K562 (cell line): ENCODE data around the gene PA2G4. TPM values are rescaled to one million over a fixed set of nuclear protein-coding genes. Genes with fewer than 3 reads are reported as not detected.

ENCODE experiments used
- CGGBP1 ChIP-seq: fragments of 250-450 bp; sonication (Bioruptor Pico); IDR thresholded peaks from 2 replicates; pipeline ENCODE4 v1.9.0; 2021; ENCODE audit warnings: mild to moderate bottlenecking
- E2F3 ChIP-seq: fragments of 250-450 bp; sonication (Bioruptor Pico); IDR thresholded peaks from 2 replicates; pipeline ENCODE4 v1.4.0; 2020; ENCODE audit warnings: mild to moderate bottlenecking
- ELF1 ChIP-seq: fragments of 200-800 bp; sonication (Bioruptor generic); IDR thresholded peaks from 2 replicates; pipeline ENCODE4 v1.6.1; 2016; ENCODE audit warnings: missing genetic modification characterization, missing compliant biosample characterization
- FOXP1 ChIP-seq: sonication (generic); formaldehyde crosslinking; IDR thresholded peaks from 2 replicates; pipeline ENCODE4 v1.8.0; 2022; ENCODE audit warnings: mild to moderate bottlenecking, missing genetic modification reagents
- KLF13 ChIP-seq: fragments of 450-650 bp; IDR thresholded peaks from 2 replicates; pipeline ENCODE4 v1.6.1; 2016; ENCODE audit warnings: missing genetic modification characterization, low read depth, mild to moderate bottlenecking, missing compliant biosample characterization, moderate library complexity, borderline replicate concordance
- NUFIP1 ChIP-seq: fragments of 450-650 bp; IDR thresholded peaks from 2 replicates; pipeline ENCODE4 v1.6.1; 2018; ENCODE audit not compliant: partially characterized antibody
- PBX2 ChIP-seq, 2 experiments: IDR thresholded peaks in 1 of 2; conservative IDR thresholded peaks in 1 of 2; 2 replicates each; pipeline ENCODE4 v1.6.1; 2016; ENCODE audit warnings: low read depth in 2 of 2, mild to moderate bottlenecking in 1 of 2, missing compliant biosample characterization in 1 of 2, missing genetic modification characterization in 1 of 2, moderate library complexity in 1 of 2
- STAT6 ChIP-seq: sonication (generic); formaldehyde crosslinking; IDR thresholded peaks from 2 replicates; pipeline ENCODE4 v1.8.1; 2023; ENCODE audit warnings: mild to moderate bottlenecking, missing genetic modification reagents
- THAP12 ChIP-seq: fragments of 250-450 bp; sonication (Bioruptor Pico); IDR thresholded peaks from 2 replicates; pipeline ENCODE4 v1.9.0; 2021; ENCODE audit warnings: mild to moderate bottlenecking, inconsistent platforms
- THRAP3 ChIP-seq: fragments of 450-650 bp; IDR thresholded peaks from 2 replicates; pipeline ENCODE4 v1.6.1; 2016; ENCODE audit warnings: mild to moderate bottlenecking, inconsistent platforms, borderline replicate concordance
- ZNF121 ChIP-seq: sonication (generic); formaldehyde crosslinking; conservative IDR thresholded peaks from 2 replicates; pipeline ENCODE4 v1.8.0; 2022; ENCODE audit warnings: missing genetic modification reagents
- ZNF584 ChIP-seq: fragments of 200-800 bp; sonication (Bioruptor generic); IDR thresholded peaks from 2 replicates; pipeline ENCODE4 v1.6.1; 2016; ENCODE audit warnings: low read depth, mild to moderate bottlenecking, missing genetic modification characterization, missing compliant biosample characterization
- polyA plus RNA-seq, 8 experiments: library from polyadenylated mRNA; depleted of rRNA in 4 of 8; stranded (reverse) in 5 of 8; unstranded in 3 of 8; fragments of >200 nt; fragmentation: Nextera tagmentation in 2 of 8; fragmentation: Illumina TruSeq in 1 of 8; extraction: Ambion mirVana in 2 of 8; extraction: Trizol in 1 of 8; gene quantifications; 2 replicates each; pipeline versions ENCODE4 v1.2.1 to v1.2.3, GENCODE V29; 2011 to 2014; ENCODE audit warnings: inconsistent platforms in 1 of 8, missing spikeins in 1 of 8
- total RNA-seq, 7 experiments: library from RNA; depleted of rRNA in 6 of 7; stranded (reverse); fragments of >200 nt in 6 of 7; fragmentation: Illumina TruSeq in 2 of 7; extraction: Trizol in 2 of 7; gene quantifications; 2 replicates each; pipeline versions ENCODE4 v1.2.1 to v1.2.3, GENCODE V29; 2011 to 2021; ENCODE audit warnings: low replicate concordance in 1 of 7
- TF ChIP-seq, protein P1 (sequence below): fragments of 450-650 bp; IDR thresholded peaks from 2 replicates; pipeline ENCODE4 v1.6.1; 2014; ENCODE audit warnings: low read depth, mild to moderate bottlenecking, moderate library complexity, borderline replicate concordance
- TF ChIP-seq, protein P2 (sequence below): IDR thresholded peaks from 3 replicates; pipeline ENCODE4 v1.6.1; 2011; ENCODE audit warnings: borderline replicate concordance, mild to moderate bottlenecking; ENCODE audit not compliant: insufficient read length, insufficient read depth

PA2G4 gene
- total and polyA plus RNA-seq, 9 of the 15 experiments (the other 6 are each of a cell fraction or from before 2014, with no cell fraction given): 230 to 925 (median 638) TPM

DNA sequence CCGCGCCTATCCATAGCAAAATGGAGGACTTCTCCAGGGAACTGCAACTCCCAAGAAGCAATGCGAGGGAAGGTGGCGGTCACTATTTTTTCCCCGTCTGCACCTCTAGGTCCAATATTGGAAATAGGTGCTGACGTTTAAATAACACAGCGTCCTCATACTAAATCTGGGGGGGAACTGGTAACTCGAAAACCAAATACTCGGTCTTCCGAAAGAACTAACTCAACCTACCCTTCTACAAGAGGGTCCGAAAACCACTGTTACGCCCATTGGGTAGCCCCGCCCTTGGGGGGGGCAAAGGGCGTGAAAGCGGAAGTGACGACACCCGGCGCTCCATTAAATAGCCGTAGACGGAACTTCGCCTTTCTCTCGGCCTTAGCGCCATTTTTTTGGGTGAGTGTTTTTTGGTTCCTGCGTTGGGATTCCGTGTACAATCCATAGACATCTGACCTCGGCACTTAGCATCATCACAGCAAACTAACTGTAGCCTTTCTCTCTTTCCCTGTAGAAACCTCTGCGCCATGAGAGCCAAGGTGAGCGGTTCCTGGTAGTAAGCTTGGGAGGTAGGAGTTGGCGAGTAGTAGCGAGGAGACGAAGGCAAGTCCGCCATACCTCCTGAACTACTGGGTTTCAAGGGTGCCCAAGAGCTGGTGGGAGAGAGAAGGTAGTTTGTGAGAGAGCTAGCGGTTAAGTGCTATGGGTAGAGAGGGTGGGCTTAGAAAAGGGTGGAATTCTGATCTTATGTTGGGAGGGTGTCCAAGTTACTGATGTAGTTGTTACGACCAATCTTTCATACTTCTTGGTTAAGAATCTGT is 12.1 kb downstream of the PA2G4 start, which contains the start of gene RPL41 (continued):
- TF ChIP-seq, protein P1, sequence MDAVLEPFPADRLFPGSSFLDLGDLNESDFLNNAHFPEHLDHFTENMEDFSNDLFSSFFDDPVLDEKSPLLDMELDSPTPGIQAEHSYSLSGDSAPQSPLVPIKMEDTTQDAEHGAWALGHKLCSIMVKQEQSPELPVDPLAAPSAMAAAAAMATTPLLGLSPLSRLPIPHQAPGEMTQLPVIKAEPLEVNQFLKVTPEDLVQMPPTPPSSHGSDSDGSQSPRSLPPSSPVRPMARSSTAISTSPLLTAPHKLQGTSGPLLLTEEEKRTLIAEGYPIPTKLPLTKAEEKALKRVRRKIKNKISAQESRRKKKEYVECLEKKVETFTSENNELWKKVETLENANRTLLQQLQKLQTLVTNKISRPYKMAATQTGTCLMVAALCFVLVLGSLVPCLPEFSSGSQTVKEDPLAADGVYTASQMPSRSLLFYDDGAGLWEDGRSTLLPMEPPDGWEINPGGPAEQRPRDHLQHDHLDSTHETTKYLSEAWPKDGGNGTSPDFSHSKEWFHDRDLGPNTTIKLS: peak; percentile 86
- TF ChIP-seq, protein P2, sequence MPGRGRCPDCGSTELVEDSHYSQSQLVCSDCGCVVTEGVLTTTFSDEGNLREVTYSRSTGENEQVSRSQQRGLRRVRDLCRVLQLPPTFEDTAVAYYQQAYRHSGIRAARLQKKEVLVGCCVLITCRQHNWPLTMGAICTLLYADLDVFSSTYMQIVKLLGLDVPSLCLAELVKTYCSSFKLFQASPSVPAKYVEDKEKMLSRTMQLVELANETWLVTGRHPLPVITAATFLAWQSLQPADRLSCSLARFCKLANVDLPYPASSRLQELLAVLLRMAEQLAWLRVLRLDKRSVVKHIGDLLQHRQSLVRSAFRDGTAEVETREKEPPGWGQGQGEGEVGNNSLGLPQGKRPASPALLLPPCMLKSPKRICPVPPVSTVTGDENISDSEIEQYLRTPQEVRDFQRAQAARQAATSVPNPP: no peak
- TF ChIP-seq ZNF584 (no peak), THAP12 (CRISPR knock-in tag) (peak; percentile 25; the same call in 1 of the 2 replicates), NUFIP1 (no peak), KLF13 (tag) (peak; percentile 71; the same call in 1 of the 2 replicates), FOXP1 (CRISPR knock-in tag) (no peak; the same call in 1 of the 2 replicates), ELF1 (tag) (peak; percentile 84), CGGBP1 (no peak; the same call in 1 of the 2 replicates), E2F3 (0 out of 2 replicates have a peak, but pooled peaks have one; percentile 54), THRAP3 (peak; percentile 93; the same call in 1 of the 2 replicates), PBX2 (CRISPR knock-in tag; IDR thresholded peaks at IDR 0.05; ENCODE audit: low read depth) (no peak), PBX2 (tag; conservative IDR thresholded peaks at IDR 0.05; ENCODE audit: low read depth) (no peak), ZNF121 (CRISPR knock-in tag) (no peak), STAT6 (CRISPR knock-in tag) (peak; percentile 68; the same call in 1 of the 2 replicates)
